ENCODE results near the gene ATP11A.

Gene ATP11A

DNA sequence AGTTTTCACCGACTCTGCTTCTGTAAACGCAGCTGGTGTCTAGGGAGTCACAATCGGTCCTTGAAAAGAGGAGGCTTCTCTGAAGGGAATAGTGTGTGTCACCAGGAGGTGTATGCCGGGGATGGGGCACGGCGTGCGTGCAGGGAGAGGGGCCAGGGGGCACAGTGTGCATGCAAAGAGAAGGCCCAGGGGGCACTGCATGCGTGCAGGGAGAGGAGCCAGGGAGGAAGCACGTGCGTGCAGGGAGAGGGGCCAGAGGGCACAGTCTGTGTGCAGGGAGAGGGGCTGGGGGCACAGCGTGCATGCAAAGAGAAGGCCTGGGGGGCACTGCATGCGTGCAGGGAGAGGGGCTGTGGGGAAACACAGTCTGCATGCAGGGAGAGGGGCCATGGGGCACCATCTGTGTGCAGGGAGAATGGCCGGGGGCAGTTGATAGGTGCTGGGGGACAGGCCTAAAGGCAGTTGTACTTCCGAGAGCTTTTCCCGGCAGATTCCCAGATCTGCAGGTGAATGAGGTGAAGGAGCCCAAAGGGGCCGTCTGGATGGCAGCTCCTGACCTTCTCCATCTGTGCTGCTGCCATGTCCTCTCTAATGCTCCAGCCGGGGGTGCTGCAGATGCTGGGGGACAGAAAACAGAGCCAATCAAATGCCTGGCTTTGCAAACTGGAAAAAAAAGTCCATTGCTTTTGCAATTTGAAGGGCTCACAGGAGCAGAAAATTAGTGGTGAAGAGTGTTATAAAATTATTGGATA is 36.4 kb downstream of the ATP11A start:
- no peak for TF ChIP-seq EZH2 (IDR thresholded peaks at IDR 0.05; ENCODE audit: borderline replicate concordance, low read depth, low read length, severe bottlenecking)
- TF ChIP-seq, protein P1, sequence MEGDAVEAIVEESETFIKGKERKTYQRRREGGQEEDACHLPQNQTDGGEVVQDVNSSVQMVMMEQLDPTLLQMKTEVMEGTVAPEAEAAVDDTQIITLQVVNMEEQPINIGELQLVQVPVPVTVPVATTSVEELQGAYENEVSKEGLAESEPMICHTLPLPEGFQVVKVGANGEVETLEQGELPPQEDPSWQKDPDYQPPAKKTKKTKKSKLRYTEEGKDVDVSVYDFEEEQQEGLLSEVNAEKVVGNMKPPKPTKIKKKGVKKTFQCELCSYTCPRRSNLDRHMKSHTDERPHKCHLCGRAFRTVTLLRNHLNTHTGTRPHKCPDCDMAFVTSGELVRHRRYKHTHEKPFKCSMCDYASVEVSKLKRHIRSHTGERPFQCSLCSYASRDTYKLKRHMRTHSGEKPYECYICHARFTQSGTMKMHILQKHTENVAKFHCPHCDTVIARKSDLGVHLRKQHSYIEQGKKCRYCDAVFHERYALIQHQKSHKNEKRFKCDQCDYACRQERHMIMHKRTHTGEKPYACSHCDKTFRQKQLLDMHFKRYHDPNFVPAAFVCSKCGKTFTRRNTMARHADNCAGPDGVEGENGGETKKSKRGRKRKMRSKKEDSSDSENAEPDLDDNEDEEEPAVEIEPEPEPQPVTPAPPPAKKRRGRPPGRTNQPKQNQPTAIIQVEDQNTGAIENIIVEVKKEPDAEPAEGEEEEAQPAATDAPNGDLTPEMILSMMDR (IDR thresholded peaks at IDR 0.05; ENCODE audit: borderline replicate concordance, extremely low read depth, low read length, poor library complexity, severe bottlenecking): no peak
- H3K9ac ChIP-seq (ENCODE audit: low read depth, low read length): no peak overlapping the region
- H2AFZ ChIP-seq (ENCODE audit: low read depth, low read length): no peak overlapping the region
- H3K9me3 ChIP-seq (ENCODE audit: insufficient read depth, low read length, severe bottlenecking): no peaks in the 10 kb centered on the region
- H3K4me3 ChIP-seq (ENCODE audit: low read depth in 1 of 2, low read length in 2 of 2): no peak overlapping the region
- 0 out of 2 replicates have a peak, but pooled peaks cover 10% of the 10 kb centered on the region for H3K36me3 ChIP-seq (ENCODE audit: insufficient read depth, low read length)
- DNase-seq (no peak), ATAC-seq (ENCODE audit: insufficient read depth, low read depth) (no peak; the same call in 2 of the 3 replicates)
- no peak overlapping the region for H3K27ac ChIP-seq (ENCODE audit: low read length)
- H3K79me2 ChIP-seq (ENCODE audit: insufficient read depth, low read length): peaks cover 85% of the 10 kb centered on the region
- no peak overlapping the region for H3K4me2 ChIP-seq (ENCODE audit: insufficient read depth, low read length)
- H3K4me1 ChIP-seq (ENCODE audit: insufficient read depth, low read length): peaks cover 18% of the 10 kb centered on the region
- H4K20me1 ChIP-seq (ENCODE audit: insufficient read depth, low read length): peaks cover 86% of the 10 kb centered on the region
- H3K27me3 ChIP-seq (ENCODE audit: insufficient read depth, low read length, poor library complexity): no peaks in the 10 kb centered on the region

DNA sequence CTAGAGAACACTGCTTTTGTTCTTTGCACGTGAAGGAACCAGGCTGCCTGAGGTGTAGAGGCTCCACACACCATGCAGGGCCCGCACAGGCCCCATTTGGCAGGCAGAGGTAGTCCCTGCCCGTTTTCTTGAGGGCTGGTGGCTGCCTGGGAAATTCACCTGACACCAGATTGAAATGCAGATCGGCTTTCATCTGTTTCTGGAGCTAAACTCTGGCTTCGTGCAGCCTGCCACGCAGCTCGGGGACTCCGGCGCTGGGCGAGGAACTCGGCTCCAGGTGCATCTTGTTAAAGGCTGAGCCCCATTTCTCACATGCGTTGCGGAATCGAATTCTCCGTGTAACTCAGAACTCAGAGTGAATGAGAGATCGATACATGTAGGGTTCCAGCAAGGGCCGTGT is 37.7 kb downstream of the ATP11A start:
- Histone ChIP-seq H3K27me3 (ENCODE audit: insufficient read depth, low read length, poor library complexity) (no peaks in the 10 kb centered on the region), H3K9me3 (ENCODE audit: insufficient read depth, low read length, severe bottlenecking) (no peaks in the 10 kb centered on the region), H3K36me3 (ENCODE audit: insufficient read depth, low read length) (0 out of 2 replicates have a peak, but pooled peaks cover 10% of the 10 kb centered on the region), H4K20me1 (ENCODE audit: insufficient read depth, low read length) (peaks cover 85% of the 10 kb centered on the region), H3K4me2 (ENCODE audit: insufficient read depth, low read length) (no peak overlapping the region), H3K27ac (ENCODE audit: low read length) (no peak overlapping the region), H3K79me2 (ENCODE audit: insufficient read depth, low read length) (peaks cover 82% of the 10 kb centered on the region), H3K4me1 (ENCODE audit: insufficient read depth, low read length) (peaks cover 18% of the 10 kb centered on the region), H3K9ac (ENCODE audit: low read depth, low read length) (no peak overlapping the region), H2AFZ (ENCODE audit: low read depth, low read length) (no peak overlapping the region), H3K4me3 (ENCODE audit: low read depth in 1 of 2, low read length in 2 of 2) (no peak overlapping the region)
- DNase-seq (no peak), ATAC-seq (ENCODE audit: insufficient read depth, low read depth) (no peak)
- no peak for TF ChIP-seq EZH2 (IDR thresholded peaks at IDR 0.05; ENCODE audit: borderline replicate concordance, low read depth, low read length, severe bottlenecking)

DNA sequence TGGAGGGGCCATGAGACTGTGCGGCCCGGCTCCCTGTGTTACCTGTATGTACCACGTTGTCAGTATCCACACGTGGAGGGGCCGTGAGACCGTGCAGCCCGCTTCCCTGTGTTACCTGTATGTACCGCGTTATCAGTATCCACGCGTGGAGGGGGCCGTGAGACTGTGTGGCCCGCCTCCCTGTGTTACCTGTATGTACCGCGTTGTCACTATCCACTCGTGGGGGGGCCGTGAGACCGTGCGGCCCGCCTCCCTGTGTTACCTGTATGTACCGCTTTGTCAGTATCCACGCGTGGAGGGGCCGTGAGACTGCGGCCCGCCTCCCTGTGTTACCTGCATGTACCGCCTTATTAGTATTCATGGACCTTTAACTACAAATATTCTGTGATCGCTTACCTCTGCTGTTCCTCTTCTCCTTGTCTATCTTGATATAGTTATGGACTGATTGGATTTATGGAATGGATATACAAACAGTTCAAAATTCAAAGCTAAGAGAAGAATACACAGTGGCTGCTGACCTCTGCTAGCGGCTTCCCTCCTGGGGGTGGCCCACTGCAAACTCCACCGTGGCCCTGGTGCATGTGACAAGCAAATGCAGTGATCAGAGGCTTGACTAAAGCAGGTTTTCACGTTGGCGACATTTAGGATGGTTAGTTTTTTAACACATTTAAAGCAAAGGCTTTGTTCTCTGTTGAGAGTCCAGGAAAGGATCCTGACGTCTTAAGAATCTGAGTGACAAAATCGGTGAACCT is 38.7 kb downstream of the ATP11A start:
- Histone ChIP-seq H4K20me1 (ENCODE audit: insufficient read depth, low read length) (peaks cover 83% of the 10 kb centered on the region), H3K4me2 (ENCODE audit: insufficient read depth, low read length) (no peak overlapping the region), H2AFZ (ENCODE audit: low read depth, low read length) (no peak overlapping the region), H3K9ac (ENCODE audit: low read depth, low read length) (no peak overlapping the region), H3K9me3 (ENCODE audit: insufficient read depth, low read length, severe bottlenecking) (no peaks in the 10 kb centered on the region), H3K79me2 (ENCODE audit: insufficient read depth, low read length) (peaks cover 82% of the 10 kb centered on the region), H3K27me3 (ENCODE audit: insufficient read depth, low read length, poor library complexity) (no peaks in the 10 kb centered on the region), H3K4me1 (ENCODE audit: insufficient read depth, low read length) (peaks cover 18% of the 10 kb centered on the region), H3K4me3 (ENCODE audit: low read depth in 1 of 2, low read length in 2 of 2) (no peak overlapping the region), H3K36me3 (ENCODE audit: insufficient read depth, low read length) (0 out of 2 replicates have a peak, but pooled peaks cover 10% of the 10 kb centered on the region), H3K27ac (ENCODE audit: low read length) (no peak overlapping the region)
- ATAC-seq (ENCODE audit: insufficient read depth, low read depth) (no peak), DNase-seq (no peak)
- TF ChIP-seq EZH2 (IDR thresholded peaks at IDR 0.05; ENCODE audit: borderline replicate concordance, low read depth, low read length, severe bottlenecking): no peak
- TF ChIP-seq, protein P1 (IDR thresholded peaks at IDR 0.05; ENCODE audit: borderline replicate concordance, extremely low read depth, low read length, poor library complexity, severe bottlenecking): no peak

DNA sequence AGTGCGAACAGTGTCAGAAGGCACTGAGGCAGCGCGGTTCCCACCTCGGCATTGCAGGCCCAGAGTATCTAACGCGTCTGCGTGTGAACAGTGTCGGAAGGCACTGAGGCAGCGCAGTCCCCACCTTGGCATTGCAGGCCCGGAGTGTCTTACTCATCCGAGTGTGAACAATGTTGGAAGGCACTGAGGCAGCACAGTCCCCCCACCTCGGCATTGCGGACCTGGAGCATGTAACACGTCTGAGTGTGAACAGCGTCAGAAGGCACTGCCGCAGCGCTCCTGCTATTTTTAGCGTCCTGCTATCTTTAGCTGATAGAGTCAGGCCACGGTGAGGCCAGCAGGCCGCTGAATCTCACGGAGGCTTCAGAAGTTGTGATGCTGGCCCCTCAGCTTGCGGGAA is 39.6 kb downstream of the ATP11A start:
- Histone ChIP-seq H3K9ac (ENCODE audit: low read depth, low read length) (no peak overlapping the region), H3K36me3 (ENCODE audit: insufficient read depth, low read length) (0 out of 2 replicates have a peak, but pooled peaks cover 6% of the 10 kb centered on the region), H3K4me1 (ENCODE audit: insufficient read depth, low read length) (peaks cover 18% of the 10 kb centered on the region), H3K9me3 (ENCODE audit: insufficient read depth, low read length, severe bottlenecking) (no peaks in the 10 kb centered on the region), H3K4me2 (ENCODE audit: insufficient read depth, low read length) (no peak overlapping the region), H3K27me3 (ENCODE audit: insufficient read depth, low read length, poor library complexity) (no peaks in the 10 kb centered on the region), H3K4me3 (ENCODE audit: low read depth in 1 of 2, low read length in 2 of 2) (no peak overlapping the region), H3K27ac (ENCODE audit: low read length) (no peak overlapping the region), H4K20me1 (ENCODE audit: insufficient read depth, low read length) (peaks cover 82% of the 10 kb centered on the region), H2AFZ (ENCODE audit: low read depth, low read length) (no peak overlapping the region), H3K79me2 (ENCODE audit: insufficient read depth, low read length) (peaks cover 81% of the 10 kb centered on the region)
- DNase-seq (no peak), ATAC-seq (ENCODE audit: insufficient read depth, low read depth) (no peak)
- TF ChIP-seq EZH2 (IDR thresholded peaks at IDR 0.05; ENCODE audit: borderline replicate concordance, low read depth, low read length, severe bottlenecking): no peak
- TF ChIP-seq, protein P1 (IDR thresholded peaks at IDR 0.05; ENCODE audit: borderline replicate concordance, extremely low read depth, low read length, poor library complexity, severe bottlenecking): no peak

All from DND-41 (cell line).